Measurements from ENCODE around the gene MAL. TPM values are rescaled to one million over a fixed set of nuclear protein-coding genes. Genes with fewer than 3 reads are reported as not detected.

The MAL gene
- polyA plus RNA-seq, 1 of the 3 experiments (the other 2 are of a cell fraction): not detected

DNA sequence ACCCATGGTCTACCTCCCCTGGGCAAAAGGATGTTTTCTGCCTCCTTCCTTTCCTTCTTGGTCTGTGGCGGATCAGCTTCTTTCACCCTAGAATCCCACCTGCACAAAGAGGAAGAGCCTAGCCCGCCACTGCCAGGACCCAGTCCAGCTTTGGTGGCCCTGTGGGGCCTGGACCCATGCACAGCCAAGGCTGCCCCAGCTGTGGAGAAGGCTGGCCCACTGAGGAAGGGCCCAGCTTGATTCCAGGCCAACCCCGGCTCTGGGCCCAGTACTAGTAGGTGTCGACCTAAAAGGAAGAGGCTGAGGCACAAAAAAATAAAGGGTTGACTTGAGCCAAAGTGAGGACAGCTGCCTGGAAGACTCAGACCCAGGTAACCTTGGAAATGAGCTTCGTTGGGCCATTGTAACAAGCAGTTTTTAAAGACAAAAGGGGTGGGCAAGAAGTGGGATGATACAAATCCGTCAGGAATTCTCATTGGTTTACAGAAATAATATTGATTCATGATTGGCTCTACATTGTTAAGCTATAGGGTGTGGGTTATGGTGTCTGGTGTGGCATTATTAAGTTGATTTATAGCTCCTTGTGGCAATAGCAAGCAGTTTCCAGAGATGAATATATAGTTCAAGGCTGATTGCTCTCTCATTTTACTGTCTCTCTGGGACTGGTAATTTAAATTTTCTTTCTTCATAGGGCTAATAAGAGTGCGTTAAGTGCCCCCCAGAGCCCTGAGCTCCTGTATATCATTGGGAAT is 29.8 kb upstream of the MAL start:
- no peak for TF ChIP-seq RFX5 (IDR thresholded peaks at IDR 0.05; ENCODE audit: low read length)
- H3K9me3 ChIP-seq: no peaks in the 10 kb centered on the region
- H3K4me2 ChIP-seq: no peak overlapping the region
- H3K27me3 ChIP-seq (ENCODE audit: insufficient read depth): peaks cover 79% of the 10 kb centered on the region
- H2AFZ ChIP-seq (ENCODE audit: low read depth): no peak overlapping the region
- no peak overlapping the region for H3K27ac ChIP-seq (ENCODE audit: low read depth in 2 of 2, low read length in 1 of 2)
- WGBS (ENCODE audit: low lambda C conversion rate): 10% methylated on average over 7 of the region's 7 CpGs
- H3K36me3 ChIP-seq (replicated peaks in 1 of 2; ENCODE audit: control insufficient read depth in 1 of 2, insufficient read depth in 2 of 2, low read length in 1 of 2): no peaks in the 10 kb centered on the region
- no peaks in the 10 kb centered on the region for H3F3A ChIP-seq (replicated peaks; ENCODE audit: insufficient read depth)
- no peaks in the 10 kb centered on the region for H3K9me2 ChIP-seq
- H3K4me3 ChIP-seq (ENCODE audit: low read depth in 2 of 2, low read length in 1 of 2): no peak overlapping the region
- no peaks in the 10 kb centered on the region for H4K20me1 ChIP-seq (ENCODE audit: insufficient read depth)
- ChIA-PET CTCF (interaction anchor here (1.3 to 2.2 kb wide), 4 partner anchors 10 to 81 kb away, joined by 3 to 25 read pairs (median 6); no protein-coding TSS in a partner anchor), POLR2A (no interaction called here)
- no peaks in the 10 kb centered on the region for H3K79me2 ChIP-seq (ENCODE audit: insufficient read depth)
- no peak overlapping the region for H3K9ac ChIP-seq
- no peak for DNase-seq
- no peaks in the 10 kb centered on the region for H3K4me1 ChIP-seq (ENCODE audit: control insufficient read depth in 1 of 2, insufficient read depth in 2 of 2, low read depth in 1 of 2, low read length in 1 of 2)

DNA sequence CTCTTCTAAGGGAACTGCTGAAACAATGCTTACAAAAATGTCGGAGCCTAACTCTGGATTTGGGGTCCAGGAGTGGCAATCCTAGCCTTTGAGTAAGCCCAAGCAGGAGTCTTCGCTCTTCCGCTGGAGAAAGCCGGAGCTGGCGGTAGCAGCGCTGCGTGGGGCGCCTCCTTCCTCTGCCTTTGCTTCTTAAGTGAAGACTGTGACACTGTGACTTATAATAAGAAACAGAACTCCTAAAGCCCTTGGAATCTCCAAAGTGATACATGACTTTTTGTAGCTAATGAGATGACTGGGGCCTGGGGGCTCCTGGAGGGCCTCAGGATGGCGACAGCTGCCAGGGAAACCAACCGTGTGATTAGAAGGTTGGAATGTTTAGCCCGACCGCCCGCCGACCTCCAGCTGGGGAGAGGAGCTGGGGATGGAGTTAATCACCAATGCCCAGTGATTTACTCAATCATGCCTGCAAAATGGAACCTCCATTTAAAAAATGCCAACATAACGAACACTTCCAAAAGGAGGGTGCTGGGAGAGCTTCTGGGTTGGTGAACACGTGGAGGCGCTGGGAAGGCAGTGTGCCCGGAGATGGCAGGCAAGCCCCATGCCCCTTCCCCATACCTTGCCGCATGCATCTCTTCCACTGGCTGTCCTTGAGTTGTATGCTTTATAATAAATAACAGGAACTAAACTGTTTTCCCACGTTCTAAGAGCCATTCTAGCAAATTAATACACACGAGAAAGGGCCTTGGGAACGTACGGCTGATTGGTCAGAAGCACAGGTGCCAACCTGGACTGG is 29.0 kb upstream of the MAL start:
- POLR2A ChIA-PET: no interaction called here
- Histone ChIP-seq H3K4me1 (ENCODE audit: control insufficient read depth in 1 of 2, insufficient read depth in 2 of 2, low read depth in 1 of 2, low read length in 1 of 2) (no peaks in the 10 kb centered on the region), H3K4me2 (no peak overlapping the region), H3K27me3 (ENCODE audit: insufficient read depth) (peaks cover 73% of the 10 kb centered on the region), H2AFZ (ENCODE audit: low read depth) (no peak overlapping the region), H3K36me3 (replicated peaks in 1 of 2; ENCODE audit: control insufficient read depth in 1 of 2, insufficient read depth in 2 of 2, low read length in 1 of 2) (no peaks in the 10 kb centered on the region), H3F3A (replicated peaks; ENCODE audit: insufficient read depth) (no peaks in the 10 kb centered on the region), H3K9ac (no peak overlapping the region), H3K9me2 (no peaks in the 10 kb centered on the region), H3K79me2 (ENCODE audit: insufficient read depth) (no peaks in the 10 kb centered on the region), H3K27ac (ENCODE audit: low read depth in 2 of 2, low read length in 1 of 2) (no peak overlapping the region), H3K9me3 (no peaks in the 10 kb centered on the region), H3K4me3 (ENCODE audit: low read depth in 2 of 2, low read length in 1 of 2) (no peak overlapping the region), H4K20me1 (ENCODE audit: insufficient read depth) (no peaks in the 10 kb centered on the region)
- DNase-seq: no peak
- CTCF ChIA-PET: interaction anchor here (1.5 to 2.2 kb wide), 3 partner anchors 11 to 80 kb away, joined by 3 to 25 read pairs (median 8); no protein-coding TSS in a partner anchor
- no peak for TF ChIP-seq SMC3 (IDR thresholded peaks at IDR 0.05; ENCODE audit: low read depth, low read length)
- no peak for TF ChIP-seq JUND (IDR thresholded peaks at IDR 0.05)
- TF ChIP-seq RCOR1 (IDR thresholded peaks at IDR 0.05; ENCODE audit: low read length): no peak
- no peak for TF ChIP-seq FOSL2 (IDR thresholded peaks at IDR 0.05; ENCODE audit: borderline replicate concordance, low read depth)
- no peak for TF ChIP-seq MEF2A (IDR thresholded peaks at IDR 0.05; ENCODE audit: borderline replicate concordance, low read depth)
- no peak for TF ChIP-seq GABPA (IDR thresholded peaks at IDR 0.05; ENCODE audit: low read depth)
- no peak for TF ChIP-seq FOXM1 (IDR thresholded peaks at IDR 0.05; ENCODE audit: low read depth)
- no peak for TF ChIP-seq TAF1 (IDR thresholded peaks at IDR 0.05; ENCODE audit: borderline replicate concordance, low read depth, low read length)
- no peak for TF ChIP-seq YY1 (IDR thresholded peaks at IDR 0.05; ENCODE audit: low read depth)
- TF ChIP-seq CHD2 (IDR thresholded peaks at IDR 0.05; ENCODE audit: low read length, partially characterized antibody): no peak
- TF ChIP-seq, protein P1, sequence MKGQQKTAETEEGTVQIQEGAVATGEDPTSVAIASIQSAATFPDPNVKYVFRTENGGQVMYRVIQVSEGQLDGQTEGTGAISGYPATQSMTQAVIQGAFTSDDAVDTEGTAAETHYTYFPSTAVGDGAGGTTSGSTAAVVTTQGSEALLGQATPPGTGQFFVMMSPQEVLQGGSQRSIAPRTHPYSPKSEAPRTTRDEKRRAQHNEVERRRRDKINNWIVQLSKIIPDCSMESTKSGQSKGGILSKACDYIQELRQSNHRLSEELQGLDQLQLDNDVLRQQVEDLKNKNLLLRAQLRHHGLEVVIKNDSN (IDR thresholded peaks at IDR 0.05; ENCODE audit: borderline replicate concordance, low read depth): no peak
- 30% methylated on average over 22 of the region's 23 CpGs for WGBS (ENCODE audit: low lambda C conversion rate)

Measured in SK-N-SH (cell line).